ENCODE data around the gene SPATA16.

GRCh38 chr3:172840463-172840862 lies 300.6 kb downstream of the SPATA16 start:
- TF ChIP-seq YY1 (IDR thresholded peaks at IDR 0.05; ENCODE audit: insufficient read depth, insufficient read length) (no peak), ZNF274 (IDR thresholded peaks at IDR 0.05; ENCODE audit: low read depth, low read length) (no peak)

Measured in NT2/D1 (cell line).